K562 (cell line): ENCODE measurements around the gene TNFAIP3. TPM values are rescaled to one million over a fixed set of nuclear protein-coding genes. Genes with fewer than 3 reads are reported as not detected.

Experiments used
- ATAC-seq: fragments of 200-7000 bp; cut with Tn5 transposase; 3 replicates; pipeline ENCODE4 v1.9.1; 2020; ENCODE audit warnings: moderate library complexity
- BruUV-seq: library from RNA; stranded (reverse); fragments of 400-500 nt; replicated peaks from 2 replicates; lab custom pipeline; 2021; lab: Mats Ljungman, UMichigan
- CTCF ChIA-PET: fragments of 300-600 bp; formaldehyde crosslinking; extraction: SDS; loops from one replicate; lab custom pipeline; 2021; ENCODE audit warnings: low intra/inter-chr PET ratio; lab: Yijun Ruan, JAX
- POLR2A ChIA-PET: fragments of 300-600, 350-650 bp; sonication (Branson Sonifier 250); formaldehyde crosslinking; extraction: SDS; loops from one replicate; lab custom pipeline; 2021; ENCODE audit warnings: antibody characterized with exemption, inconsistent platforms; lab: Yijun Ruan, JAX
- DNase-seq, 4 experiments: peaks; one replicate each; pipeline versions ENCODE4 v3.0.0 to v3.0.0-alpha.2; 2011 to 2018; ENCODE audit warnings: low spot score in 3 of 4, mixed read lengths in 3 of 4; ENCODE audit errors: extremely low read depth in 1 of 4
- FAIRE-seq: peaks from 2 replicates; lab custom pipeline; 2011; peaks lifted over from hg19 to GRCh38; lab: Jason Lieb, UNC
- H2AFZ ChIP-seq: 2 replicates; pipeline ENCODE4 v1.6.0; 2011; ENCODE audit warnings: low read depth, low read length, control low read depth, inconsistent platforms
- H3K27ac ChIP-seq: fragments of 200-600 bp; 3 replicates; pipeline ENCODE4 v1.8.0; 2011; ENCODE audit warnings: low read depth, mild to moderate bottlenecking, control low read depth, inconsistent platforms, low read length, moderate library complexity, mixed read lengths; ENCODE audit errors: extremely low read depth
- H3K27me3 ChIP-seq, 2 experiments: fragments of 300-600 bp in 1 of 2; 2 replicates in 1 of 2; 3 replicates in 1 of 2; pipeline versions ENCODE4 v1.6.0 to v1.8.0; 2011; ENCODE audit warnings: inconsistent platforms in 2 of 2, low read length in 2 of 2, mild to moderate bottlenecking in 1 of 2, mixed read lengths in 1 of 2, moderate library complexity in 1 of 2; ENCODE audit not compliant: control insufficient read depth in 2 of 2, insufficient read depth in 2 of 2
- H3K36me3 ChIP-seq: fragments of 300-600 bp; 3 replicates; pipeline ENCODE4 v1.8.0; 2011; ENCODE audit warnings: mild to moderate bottlenecking, low read length, inconsistent platforms; ENCODE audit not compliant: control insufficient read depth, insufficient read depth
- H3K4me1 ChIP-seq, 2 experiments: fragments of 200-600 bp in 1 of 2; replicated peaks in 1 of 2; 2 replicates in 1 of 2; 3 replicates in 1 of 2; pipeline versions ENCODE4 v1.5.1 to v1.8.0; 2011; ENCODE audit warnings: inconsistent platforms in 2 of 2, low read length in 2 of 2, mild to moderate bottlenecking in 1 of 2, mixed read lengths in 1 of 2, moderate library complexity in 1 of 2; ENCODE audit not compliant: control insufficient read depth in 2 of 2, insufficient read depth in 2 of 2
- H3K4me2 ChIP-seq: 2 replicates; pipeline ENCODE4 v1.6.1; 2011; ENCODE audit warnings: low read length, control low read depth, inconsistent platforms, mixed read lengths; ENCODE audit not compliant: insufficient read depth
- H3K4me3 ChIP-seq: fragments of 200-600 bp; sonication (generic), shearing (Covaris generic); 2 replicates; pipeline ENCODE4 v1.5.1; 2016; ENCODE audit warnings: control low read depth, inconsistent platforms
- H3K79me2 ChIP-seq: fragments of 200-600 bp; 3 replicates; pipeline ENCODE4 v1.8.0; 2011; ENCODE audit warnings: low read length, inconsistent platforms; ENCODE audit not compliant: control insufficient read depth, insufficient read depth
- H3K9ac ChIP-seq, 2 experiments: 2 replicates each; pipeline versions ENCODE4 v1.6.0 to v1.6.1; 2011; ENCODE audit warnings: low read depth in 2 of 2, low read length in 2 of 2, control low read depth in 1 of 2, inconsistent platforms in 1 of 2, mild to moderate bottlenecking in 1 of 2, mixed read lengths in 1 of 2; ENCODE audit not compliant: insufficient read depth in 1 of 2
- H3K9me1 ChIP-seq: one replicate; pipeline ENCODE4 v1.6.0; 2011; ENCODE audit warnings: inconsistent platforms, mild to moderate bottlenecking, low read length, moderate library complexity; ENCODE audit not compliant: control insufficient read depth, insufficient read depth
- H3K9me3 ChIP-seq: replicated peaks from 2 replicates; pipeline ENCODE4 v1.5.1; 2011; ENCODE audit warnings: low read depth, low read length, inconsistent platforms; ENCODE audit not compliant: control insufficient read depth, insufficient read depth
- H4K20me1 ChIP-seq: replicated peaks from 2 replicates; pipeline ENCODE4 v1.6.1; 2011; ENCODE audit warnings: low read length, inconsistent platforms, mixed read lengths; ENCODE audit not compliant: control insufficient read depth, insufficient read depth
- COPS2 ChIP-seq: fragments of 450-650 bp; conservative IDR thresholded peaks from 2 replicates; pipeline ENCODE4 v1.6.1; 2016; ENCODE audit warnings: mild to moderate bottlenecking, moderate library complexity
- CREB1 ChIP-seq, 2 experiments: sonication (generic) in 1 of 2; formaldehyde crosslinking in 1 of 2; IDR thresholded peaks; 2 replicates each; pipeline versions ENCODE4 v1.6.1 to v1.8.0; 2012 to 2022; ENCODE audit warnings: inconsistent platforms in 1 of 2, mild to moderate bottlenecking in 1 of 2, missing genetic modification reagents in 1 of 2, moderate library complexity in 1 of 2
- ESRRA ChIP-seq: fragments of 450-650 bp; IDR thresholded peaks from 2 replicates; pipeline ENCODE4 v1.6.1; 2014; ENCODE audit warnings: low read depth, mild to moderate bottlenecking, moderate library complexity, borderline replicate concordance
- FOXM1 ChIP-seq, 2 experiments: fragments of 450-650 bp in 1 of 2; sonication (generic) in 1 of 2; formaldehyde crosslinking in 1 of 2; IDR thresholded peaks; 2 replicates each; pipeline versions ENCODE4 v1.6.1 to v1.9.0; 2017 to 2022; ENCODE audit warnings: low read depth in 2 of 2, mild to moderate bottlenecking in 2 of 2, missing genetic modification reagents in 1 of 2, moderate library complexity in 1 of 2
- ZNF263 ChIP-seq: sonication (generic); formaldehyde crosslinking; IDR thresholded peaks from 2 replicates; pipeline ENCODE4 v1.8.0; 2022; ENCODE audit warnings: mild to moderate bottlenecking, missing genetic modification reagents, borderline replicate concordance
- whole genome bisulfite sequencing: fragments of 100-300 bp; shearing (Covaris generic); methylation state at CpG from one replicate; pipeline ENCODE4 v1.1.6; 2016; ENCODE audit warnings: low coverage, mixed read lengths; ENCODE audit not compliant: insufficient coverage; ENCODE audit errors: missing lambda C conversion rate; 5-methylcytosine and 5-hydroxymethylcytosine counted together
- in situ Hi-C: fragments of 300-500 bp; cut with MboI; formaldehyde crosslinking; loops from 4 replicates; pipeline ENCODE4 v1.15.0; 2018; ENCODE audit warnings: inconsistent platforms, mixed read lengths
- intact Hi-C: fragments of 100-400 bp; cut with micrococcal nuclease; formaldehyde crosslinking; loops from 2 replicates; pipeline ENCODE4 v1.14.2; 2022
- polyA plus RNA-seq, 8 experiments: library from polyadenylated mRNA; depleted of rRNA in 4 of 8; stranded (reverse) in 5 of 8; unstranded in 3 of 8; fragments of >200 nt; fragmentation: Nextera tagmentation in 2 of 8; fragmentation: Illumina TruSeq in 1 of 8; extraction: Ambion mirVana in 2 of 8; extraction: Trizol in 1 of 8; gene quantifications; 2 replicates each; pipeline versions ENCODE4 v1.2.1 to v1.2.3, GENCODE V29; 2011 to 2014; ENCODE audit warnings: inconsistent platforms in 1 of 8, missing spikeins in 1 of 8
- total RNA-seq, 7 experiments: library from RNA; depleted of rRNA in 6 of 7; stranded (reverse); fragments of >200 nt in 6 of 7; fragmentation: Illumina TruSeq in 2 of 7; extraction: Trizol in 2 of 7; gene quantifications; 2 replicates each; pipeline versions ENCODE4 v1.2.1 to v1.2.3, GENCODE V29; 2011 to 2021; ENCODE audit warnings: low replicate concordance in 1 of 7
- TF ChIP-seq, protein P1 (sequence below): fragments of 450-650 bp; IDR thresholded peaks from 2 replicates; pipeline ENCODE4 v1.6.1; 2016; ENCODE audit warnings: missing biosample characterization, missing genetic modification characterization
- TF ChIP-seq, protein P2 (sequence below): fragments of 450-650 bp; IDR thresholded peaks from 2 replicates; pipeline ENCODE4 v1.6.1; 2016; ENCODE audit warnings: mild to moderate bottlenecking, moderate library complexity

The TNFAIP3 gene
- total and polyA plus RNA-seq, 9 of the 15 experiments (the other 6 are each of a cell fraction or from before 2014, with no cell fraction given), result 0.79 to 17.0 (median 6.4) TPM

DNA sequence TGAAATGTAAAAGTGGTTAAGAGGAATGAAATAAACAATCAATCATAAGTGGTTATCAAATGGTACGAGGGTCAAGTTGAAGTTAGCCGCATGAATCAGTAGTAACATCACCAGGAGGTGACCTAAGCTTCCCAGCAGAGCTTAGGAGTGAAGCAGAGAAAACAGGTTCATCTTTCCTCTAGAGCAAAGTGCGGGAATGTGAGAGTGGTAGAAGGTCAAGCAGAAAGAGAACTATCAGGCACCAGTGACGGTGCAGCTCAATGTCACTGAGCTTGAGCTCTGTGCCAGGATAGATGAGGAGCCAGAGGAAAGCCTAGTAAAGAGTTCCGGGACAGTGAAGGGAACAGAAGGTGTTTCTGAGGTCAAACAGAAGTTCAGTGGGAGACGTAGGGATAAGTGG, 20.8 kb upstream of the TNFAIP3 start:
- intact Hi-C loops, result no loop called here
- BruUV-seq, result no TSS peak
- no peak for TF ChIP-seq FOXM1 (IDR thresholded peaks at IDR 0.05; ENCODE audit: low read depth)
- no peak for TF ChIP-seq FOXM1 (CRISPR knock-in tag; IDR thresholded peaks at IDR 0.05; ENCODE audit: low read depth)
- TF ChIP-seq COPS2, result no peak
- TF ChIP-seq, protein P1, sequence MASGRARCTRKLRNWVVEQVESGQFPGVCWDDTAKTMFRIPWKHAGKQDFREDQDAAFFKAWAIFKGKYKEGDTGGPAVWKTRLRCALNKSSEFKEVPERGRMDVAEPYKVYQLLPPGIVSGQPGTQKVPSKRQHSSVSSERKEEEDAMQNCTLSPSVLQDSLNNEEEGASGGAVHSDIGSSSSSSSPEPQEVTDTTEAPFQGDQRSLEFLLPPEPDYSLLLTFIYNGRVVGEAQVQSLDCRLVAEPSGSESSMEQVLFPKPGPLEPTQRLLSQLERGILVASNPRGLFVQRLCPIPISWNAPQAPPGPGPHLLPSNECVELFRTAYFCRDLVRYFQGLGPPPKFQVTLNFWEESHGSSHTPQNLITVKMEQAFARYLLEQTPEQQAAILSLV (tag), result no peak
- TF ChIP-seq ESRRA, result no peak
- TF ChIP-seq CREB1 (IDR thresholded peaks at IDR 0.05), result no peak
- TF ChIP-seq CREB1 (CRISPR knock-in tag; IDR thresholded peaks at IDR 0.05), result no peak
- TF ChIP-seq, protein P2, sequence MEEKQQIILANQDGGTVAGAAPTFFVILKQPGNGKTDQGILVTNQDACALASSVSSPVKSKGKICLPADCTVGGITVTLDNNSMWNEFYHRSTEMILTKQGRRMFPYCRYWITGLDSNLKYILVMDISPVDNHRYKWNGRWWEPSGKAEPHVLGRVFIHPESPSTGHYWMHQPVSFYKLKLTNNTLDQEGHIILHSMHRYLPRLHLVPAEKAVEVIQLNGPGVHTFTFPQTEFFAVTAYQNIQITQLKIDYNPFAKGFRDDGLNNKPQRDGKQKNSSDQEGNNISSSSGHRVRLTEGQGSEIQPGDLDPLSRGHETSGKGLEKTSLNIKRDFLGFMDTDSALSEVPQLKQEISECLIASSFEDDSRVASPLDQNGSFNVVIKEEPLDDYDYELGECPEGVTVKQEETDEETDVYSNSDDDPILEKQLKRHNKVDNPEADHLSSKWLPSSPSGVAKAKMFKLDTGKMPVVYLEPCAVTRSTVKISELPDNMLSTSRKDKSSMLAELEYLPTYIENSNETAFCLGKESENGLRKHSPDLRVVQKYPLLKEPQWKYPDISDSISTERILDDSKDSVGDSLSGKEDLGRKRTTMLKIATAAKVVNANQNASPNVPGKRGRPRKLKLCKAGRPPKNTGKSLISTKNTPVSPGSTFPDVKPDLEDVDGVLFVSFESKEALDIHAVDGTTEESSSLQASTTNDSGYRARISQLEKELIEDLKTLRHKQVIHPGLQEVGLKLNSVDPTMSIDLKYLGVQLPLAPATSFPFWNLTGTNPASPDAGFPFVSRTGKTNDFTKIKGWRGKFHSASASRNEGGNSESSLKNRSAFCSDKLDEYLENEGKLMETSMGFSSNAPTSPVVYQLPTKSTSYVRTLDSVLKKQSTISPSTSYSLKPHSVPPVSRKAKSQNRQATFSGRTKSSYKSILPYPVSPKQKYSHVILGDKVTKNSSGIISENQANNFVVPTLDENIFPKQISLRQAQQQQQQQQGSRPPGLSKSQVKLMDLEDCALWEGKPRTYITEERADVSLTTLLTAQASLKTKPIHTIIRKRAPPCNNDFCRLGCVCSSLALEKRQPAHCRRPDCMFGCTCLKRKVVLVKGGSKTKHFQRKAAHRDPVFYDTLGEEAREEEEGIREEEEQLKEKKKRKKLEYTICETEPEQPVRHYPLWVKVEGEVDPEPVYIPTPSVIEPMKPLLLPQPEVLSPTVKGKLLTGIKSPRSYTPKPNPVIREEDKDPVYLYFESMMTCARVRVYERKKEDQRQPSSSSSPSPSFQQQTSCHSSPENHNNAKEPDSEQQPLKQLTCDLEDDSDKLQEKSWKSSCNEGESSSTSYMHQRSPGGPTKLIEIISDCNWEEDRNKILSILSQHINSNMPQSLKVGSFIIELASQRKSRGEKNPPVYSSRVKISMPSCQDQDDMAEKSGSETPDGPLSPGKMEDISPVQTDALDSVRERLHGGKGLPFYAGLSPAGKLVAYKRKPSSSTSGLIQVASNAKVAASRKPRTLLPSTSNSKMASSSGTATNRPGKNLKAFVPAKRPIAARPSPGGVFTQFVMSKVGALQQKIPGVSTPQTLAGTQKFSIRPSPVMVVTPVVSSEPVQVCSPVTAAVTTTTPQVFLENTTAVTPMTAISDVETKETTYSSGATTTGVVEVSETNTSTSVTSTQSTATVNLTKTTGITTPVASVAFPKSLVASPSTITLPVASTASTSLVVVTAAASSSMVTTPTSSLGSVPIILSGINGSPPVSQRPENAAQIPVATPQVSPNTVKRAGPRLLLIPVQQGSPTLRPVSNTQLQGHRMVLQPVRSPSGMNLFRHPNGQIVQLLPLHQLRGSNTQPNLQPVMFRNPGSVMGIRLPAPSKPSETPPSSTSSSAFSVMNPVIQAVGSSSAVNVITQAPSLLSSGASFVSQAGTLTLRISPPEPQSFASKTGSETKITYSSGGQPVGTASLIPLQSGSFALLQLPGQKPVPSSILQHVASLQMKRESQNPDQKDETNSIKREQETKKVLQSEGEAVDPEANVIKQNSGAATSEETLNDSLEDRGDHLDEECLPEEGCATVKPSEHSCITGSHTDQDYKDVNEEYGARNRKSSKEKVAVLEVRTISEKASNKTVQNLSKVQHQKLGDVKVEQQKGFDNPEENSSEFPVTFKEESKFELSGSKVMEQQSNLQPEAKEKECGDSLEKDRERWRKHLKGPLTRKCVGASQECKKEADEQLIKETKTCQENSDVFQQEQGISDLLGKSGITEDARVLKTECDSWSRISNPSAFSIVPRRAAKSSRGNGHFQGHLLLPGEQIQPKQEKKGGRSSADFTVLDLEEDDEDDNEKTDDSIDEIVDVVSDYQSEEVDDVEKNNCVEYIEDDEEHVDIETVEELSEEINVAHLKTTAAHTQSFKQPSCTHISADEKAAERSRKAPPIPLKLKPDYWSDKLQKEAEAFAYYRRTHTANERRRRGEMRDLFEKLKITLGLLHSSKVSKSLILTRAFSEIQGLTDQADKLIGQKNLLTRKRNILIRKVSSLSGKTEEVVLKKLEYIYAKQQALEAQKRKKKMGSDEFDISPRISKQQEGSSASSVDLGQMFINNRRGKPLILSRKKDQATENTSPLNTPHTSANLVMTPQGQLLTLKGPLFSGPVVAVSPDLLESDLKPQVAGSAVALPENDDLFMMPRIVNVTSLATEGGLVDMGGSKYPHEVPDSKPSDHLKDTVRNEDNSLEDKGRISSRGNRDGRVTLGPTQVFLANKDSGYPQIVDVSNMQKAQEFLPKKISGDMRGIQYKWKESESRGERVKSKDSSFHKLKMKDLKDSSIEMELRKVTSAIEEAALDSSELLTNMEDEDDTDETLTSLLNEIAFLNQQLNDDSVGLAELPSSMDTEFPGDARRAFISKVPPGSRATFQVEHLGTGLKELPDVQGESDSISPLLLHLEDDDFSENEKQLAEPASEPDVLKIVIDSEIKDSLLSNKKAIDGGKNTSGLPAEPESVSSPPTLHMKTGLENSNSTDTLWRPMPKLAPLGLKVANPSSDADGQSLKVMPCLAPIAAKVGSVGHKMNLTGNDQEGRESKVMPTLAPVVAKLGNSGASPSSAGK, result no peak
- 0 out of 2 replicates have a peak, but pooled peaks have one; percentile 39 for TF ChIP-seq ZNF263 (CRISPR knock-in tag)

More for the DNA sequence above, 20.8 kb upstream of the TNFAIP3 start:
- FAIRE-seq, result no peak
- ChIA-PET CTCF (no interaction called here), POLR2A (no interaction called here)
- Histone ChIP-seq H3K4me2 (no peak overlapping the region), H3K36me3 (no peaks in the 10 kb centered on the region), H3K9me3 (no peaks in the 10 kb centered on the region), H4K20me1 (no peaks in the 10 kb centered on the region), H3K4me1 (peaks cover 3 to 26% of the 10 kb centered on the region in 2 experiments; a peak in 4 of 5 replicates), H3K9me1 (no peaks in the 10 kb centered on the region), H3K27me3 (no peaks in the 10 kb centered on the region), H2AFZ (peak overlapping the region; percentile 60), H3K27ac (no peak overlapping the region), H3K79me2 (no peaks in the 10 kb centered on the region), H3K9ac (peak overlapping the region in 1 of 2 experiments; percentile 44; a peak in 1 of 4 replicates), H3K4me3 (no peak overlapping the region)
- DNase-seq, result no peak
- ATAC-seq, result no peak
- in situ Hi-C loops, result no loop called here
- 72% methylated on average over 6 of the region's 6 CpGs for whole genome bisulfite sequencing
